ENCODE results near the gene SOS1. TPM values are rescaled to one million over a fixed set of nuclear protein-coding genes. Genes with fewer than 3 reads are reported as not detected.

The SOS1 gene
- total and polyA plus RNA-seq, 2 of the 13 experiments (the other 11 are each of a cell fraction or from before 2014, with no cell fraction given), result 20.8 to 60.4 TPM

DNA sequence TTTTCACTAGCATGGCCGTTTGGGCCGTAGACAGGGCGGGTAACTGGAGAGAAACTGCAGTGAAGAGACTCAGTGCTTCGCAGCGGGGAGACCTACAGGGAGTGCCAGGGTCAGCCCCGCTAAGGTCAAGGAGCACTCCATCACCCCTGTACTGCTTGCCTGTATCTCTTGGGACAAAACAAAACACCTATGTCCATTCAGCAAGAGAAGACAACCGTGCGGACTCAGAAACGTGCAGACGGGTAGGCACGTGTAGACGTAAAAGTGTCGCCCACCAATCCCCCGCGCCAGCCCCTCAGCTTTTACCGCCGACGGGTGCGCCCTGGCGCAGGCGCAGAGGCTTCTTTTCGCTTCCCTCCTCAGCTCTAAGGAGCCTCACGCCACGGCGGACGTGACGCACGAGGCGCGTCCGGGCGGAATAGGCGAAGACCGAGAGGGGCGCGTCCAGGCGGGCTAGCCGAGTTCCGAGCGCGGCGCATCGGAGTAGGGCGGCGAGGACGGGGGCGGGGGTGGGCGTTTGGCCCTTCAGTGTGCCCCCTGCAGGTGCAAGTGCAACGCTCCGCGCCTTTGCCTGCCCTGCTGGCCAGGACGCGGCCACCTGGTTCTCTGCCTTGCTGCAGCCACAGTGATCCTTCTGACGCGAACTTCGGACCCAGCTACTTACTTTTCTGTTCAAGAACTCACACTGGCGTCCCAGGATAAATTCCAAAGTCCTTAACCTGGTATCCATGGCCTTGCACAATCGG is 3.3 kb upstream of the SOS1 start (continued):
- TF ChIP-seq PITX1 (CRISPR knock-in tag; IDR thresholded peaks at IDR 0.05) (peak; percentile 75), ZNF44 (CRISPR knock-in tag; IDR thresholded peaks at IDR 0.05) (no peak), ETV6 (CRISPR knock-in tag; conservative IDR thresholded peaks at IDR 0.05) (0 out of 2 replicates have a peak, but pooled peaks have one; percentile 49), ZNF430 (CRISPR knock-in tag; IDR thresholded peaks at IDR 0.05) (peak; percentile 98; the same call in 1 of the 2 replicates), HNRNPK (IDR thresholded peaks at IDR 0.05; ENCODE audit: low read depth, low read length, poor library complexity, severe bottlenecking) (peak; percentile 76), ATF5 (CRISPR knock-in tag; IDR thresholded peaks at IDR 0.05; ENCODE audit: low read depth) (no peak; the same call in none of the 2 replicates), MBNL3 (CRISPR knock-in tag; conservative IDR thresholded peaks at IDR 0.05) (no peak), PRMT3 (CRISPR knock-in tag; IDR thresholded peaks at IDR 0.05; ENCODE audit: borderline replicate concordance, low read depth) (no peak), ZNF709 (CRISPR knock-in tag; IDR thresholded peaks at IDR 0.05) (peak; percentile 19; the same call in 1 of the 2 replicates), ZNF639 (CRISPR knock-in tag; conservative IDR thresholded peaks at IDR 0.05) (peak; percentile 93), ARID3A (IDR thresholded peaks at IDR 0.05; ENCODE audit: low read depth, low read length) (peak; percentile 79), ZNF207 (IDR thresholded peaks at IDR 0.05; ENCODE audit: borderline replicate concordance) (no peak), GPBP1L1 (CRISPR knock-in tag; IDR thresholded peaks at IDR 0.05) (no peak), ZNF557 (CRISPR knock-in tag; IDR thresholded peaks at IDR 0.05) (peak; percentile 58; the same call in 1 of the 2 replicates), SYNCRIP (IDR thresholded peaks at IDR 0.05; ENCODE audit: insufficient read depth, low read depth, low read length) (no peak), SAFB2 (CRISPR knock-in tag; IDR thresholded peaks at IDR 0.05; ENCODE audit: borderline replicate concordance, low read depth) (peak; percentile 90; the same call in 1 of the 2 replicates), ZNF773 (CRISPR knock-in tag; IDR thresholded peaks at IDR 0.05; ENCODE audit: borderline replicate concordance) (0 out of 2 replicates have a peak, but pooled peaks have one; percentile 28), KDM5B (CRISPR knock-in tag; IDR thresholded peaks at IDR 0.05; ENCODE audit: borderline replicate concordance) (peak; percentile 96; the same call in 1 of the 2 replicates), NFYC (CRISPR knock-in tag; IDR thresholded peaks at IDR 0.05) (peak; percentile 69), ETS1 (CRISPR knock-in tag; IDR thresholded peaks at IDR 0.05) (0 out of 2 replicates have a peak, but pooled peaks have one; percentile 59), ZNF496 (CRISPR knock-in tag; IDR thresholded peaks at IDR 0.05; ENCODE audit: insufficient replicate concordance) (no peak)
- TF ChIP-seq, protein P1, sequence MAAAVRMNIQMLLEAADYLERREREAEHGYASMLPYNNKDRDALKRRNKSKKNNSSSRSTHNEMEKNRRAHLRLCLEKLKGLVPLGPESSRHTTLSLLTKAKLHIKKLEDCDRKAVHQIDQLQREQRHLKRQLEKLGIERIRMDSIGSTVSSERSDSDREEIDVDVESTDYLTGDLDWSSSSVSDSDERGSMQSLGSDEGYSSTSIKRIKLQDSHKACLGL (CRISPR knock-in tag; IDR thresholded peaks at IDR 0.05), result peak; percentile 87

All from HepG2 (cell line).